G401 (cell line): ENCODE measurements around the gene TNRC6A. TPM values are rescaled to one million over a fixed set of nuclear protein-coding genes. Genes with fewer than 3 reads are reported as not detected.
"Not testable (repeated sequence)": the region's sequence is repeated elsewhere in the genome, so short reads cannot be mapped to it uniquely, and the experiment has no call there.

ENCODE experiments used
- DNase-seq: peaks from one replicate; pipeline ENCODE4 v3.0.0-alpha.2; 2015; ENCODE audit warnings: low spot score
- in situ Hi-C: cut with HindIII; loops from 2 replicates; pipeline ENCODE4 v1.10.0; 2016; ENCODE audit warnings: low sequenced_read_pairs, mixed read lengths
- total RNA-seq: library from RNA; depleted of rRNA; stranded (reverse); fragments of >200 nt; shearing (Covaris generic); gene quantifications from 2 replicates; pipeline ENCODE4 v1.2.3, GENCODE V29; 2014

The TNRC6A gene
- total RNA-seq, 1 experiment from 2014 or later: 14.4 TPM

DNA sequence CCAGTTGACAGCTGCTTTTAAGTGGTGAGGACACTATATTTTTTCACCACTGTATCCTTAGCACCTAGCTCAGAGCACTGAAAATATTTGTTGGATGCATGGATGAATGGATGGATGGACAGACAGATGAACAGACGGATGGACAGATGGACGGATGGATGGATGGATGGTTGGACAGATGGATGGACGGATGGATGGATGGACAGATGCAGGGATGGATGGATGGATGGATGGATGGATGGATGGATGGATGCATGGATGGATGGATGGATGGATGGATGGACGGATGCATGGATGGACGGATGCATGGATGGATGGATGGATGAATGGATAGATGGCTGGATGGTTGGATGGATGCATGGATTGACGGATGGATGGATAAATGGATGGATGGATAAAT is 103.9 kb downstream of the TNRC6A start:
- DNase-seq: no peak
- in situ Hi-C loops: no loop called here

DNA sequence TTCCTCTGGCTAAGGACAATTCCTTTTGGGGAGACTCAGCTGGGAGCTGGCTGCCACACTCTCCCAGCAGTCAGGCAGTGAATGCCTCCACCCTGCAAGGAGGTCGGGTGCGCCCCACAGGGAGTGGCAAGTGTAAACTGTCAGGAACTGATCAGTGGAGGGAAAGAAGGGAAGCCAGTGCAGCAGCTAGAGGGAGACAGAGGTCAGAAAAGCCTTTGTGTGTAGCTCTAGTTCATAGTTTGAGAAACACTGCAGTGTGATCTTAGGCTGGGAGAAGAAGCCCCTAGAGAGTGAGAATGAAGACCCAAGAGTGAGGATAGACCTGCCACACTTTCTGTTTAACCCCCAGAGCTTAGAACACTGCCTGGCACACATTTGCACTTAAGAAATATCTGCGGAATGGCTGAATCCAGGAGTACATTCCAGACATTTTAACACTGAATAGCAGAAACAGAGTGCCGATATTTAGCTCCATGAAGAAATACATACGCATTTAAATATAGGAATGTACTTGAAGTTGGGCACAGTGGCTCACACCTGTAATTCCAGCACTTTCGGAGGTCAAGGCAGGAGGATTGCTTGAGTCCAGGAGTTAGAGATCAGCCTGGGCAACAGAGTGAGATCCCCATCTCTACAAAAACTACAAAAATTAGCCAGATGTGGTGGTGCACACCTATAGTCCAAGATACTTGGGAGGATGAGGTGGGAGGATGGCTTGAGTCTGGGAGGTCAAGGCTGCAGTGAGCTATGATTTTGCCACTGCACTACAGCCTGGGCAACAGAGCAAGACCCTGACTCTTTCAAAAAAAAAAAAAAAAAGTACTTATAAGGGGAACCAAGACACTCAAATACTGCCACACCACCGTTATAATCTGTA is 105.2 kb downstream of the TNRC6A start:
- in situ Hi-C loops: no loop called here
- no peak for DNase-seq

DNA sequence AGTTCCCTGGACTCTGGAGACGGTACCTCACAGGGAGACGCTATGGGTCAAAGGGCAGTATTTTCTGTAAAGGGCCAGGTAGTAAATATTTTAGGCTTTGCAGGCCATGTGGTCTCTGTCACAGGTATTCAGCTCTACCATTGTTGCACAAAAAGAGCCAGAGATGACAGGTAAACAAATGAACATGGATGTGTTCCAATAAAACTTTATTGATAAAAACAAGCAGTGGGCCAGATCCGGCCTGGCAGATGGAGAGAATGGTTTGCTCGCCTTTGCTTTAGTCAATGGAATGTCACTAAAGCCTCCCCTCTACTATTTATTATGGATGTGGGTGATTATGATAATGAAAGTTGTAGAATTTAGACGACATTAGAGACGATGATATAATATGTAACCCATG is 107.4 kb downstream of the TNRC6A start:
- in situ Hi-C loops: no loop called here

DNA sequence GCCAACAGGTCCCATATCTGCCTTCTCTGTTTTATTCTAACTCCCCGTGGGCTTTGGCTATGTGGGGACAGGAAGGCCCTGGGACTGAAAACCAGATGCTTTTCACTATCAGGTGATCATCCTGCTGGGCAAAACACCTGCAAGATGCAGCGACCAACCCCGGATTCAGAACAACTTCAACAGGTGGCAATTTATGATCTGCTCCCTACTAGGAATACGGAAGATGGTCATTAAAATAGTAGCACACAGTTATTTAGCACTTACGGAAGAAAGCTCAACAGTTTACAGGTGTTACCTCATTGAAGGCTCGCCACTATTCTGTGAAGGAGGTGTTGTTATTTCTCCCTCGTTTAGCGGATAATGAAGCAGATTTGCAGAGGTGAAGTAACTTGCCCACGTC is 108.5 kb downstream of the TNRC6A start:
- in situ Hi-C loops: no loop called here
- no peak for DNase-seq

More for the DNA sequence above, 107.4 kb downstream of the TNRC6A start:
- DNase-seq: no peak

DNA sequence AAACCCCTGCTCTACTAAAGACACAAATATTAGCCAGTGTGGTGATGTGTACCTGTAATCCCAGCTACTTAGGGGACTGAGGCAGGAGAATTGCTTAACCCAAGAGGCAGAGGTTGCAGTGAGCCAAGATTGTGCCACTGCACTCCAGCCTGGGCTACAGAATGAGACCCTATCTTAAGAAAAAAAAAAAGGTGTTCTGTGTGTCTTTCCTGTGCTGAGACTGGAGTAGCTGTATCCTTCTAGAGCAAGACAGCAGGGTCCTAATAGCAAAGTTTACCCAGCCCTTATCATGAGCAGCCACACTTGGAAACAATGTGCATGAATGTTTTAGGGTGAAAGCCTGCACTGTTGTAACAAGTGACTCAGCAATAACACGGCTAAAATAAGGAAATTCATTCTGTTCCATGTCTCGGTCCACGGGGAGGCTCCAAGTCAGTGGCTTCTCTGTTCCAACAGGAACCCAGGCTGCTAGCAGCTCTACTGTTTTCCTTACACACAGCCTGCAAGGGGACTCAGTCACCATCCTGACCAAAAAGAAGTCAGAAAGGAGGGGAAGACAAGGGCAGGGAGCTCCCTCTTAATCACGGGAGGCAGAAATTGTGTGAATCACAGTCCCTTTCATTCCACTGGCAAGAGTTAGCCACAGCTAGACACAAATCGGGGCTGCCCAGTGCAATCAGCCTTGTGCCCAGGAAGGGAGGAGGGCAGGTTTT is 109.3 kb downstream of the TNRC6A start:
- DNase-seq: no peak
- in situ Hi-C loops: no loop called here

DNA sequence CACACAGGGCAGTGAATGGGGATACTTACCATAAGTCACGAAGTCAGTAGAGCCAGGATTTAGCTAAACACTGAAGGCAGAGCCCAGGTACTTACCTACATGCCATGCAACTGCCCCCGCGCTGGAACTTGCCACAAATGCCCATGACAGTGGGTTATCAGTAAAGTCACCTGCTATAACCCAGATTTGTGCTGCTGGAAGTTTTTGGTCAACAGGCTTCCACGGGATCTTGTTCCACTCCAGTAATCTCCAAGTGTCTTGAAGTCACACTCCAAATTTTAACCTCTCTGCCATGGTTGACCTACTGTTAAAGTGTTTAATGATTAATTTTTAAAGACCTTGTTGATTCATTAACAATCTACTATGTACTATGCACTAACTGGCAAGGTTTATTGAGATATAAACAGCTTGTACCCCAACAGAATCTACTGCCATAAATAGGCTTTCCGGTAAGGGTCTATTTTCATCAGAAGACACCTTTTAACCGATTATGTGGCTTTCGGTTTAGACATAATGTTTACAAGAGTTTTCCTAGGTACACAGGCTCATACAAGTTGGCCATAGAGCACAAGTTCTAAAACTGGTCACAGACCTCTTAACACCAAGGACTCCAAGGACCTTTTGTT is 110.0 kb downstream of the TNRC6A start:
- in situ Hi-C loops: no loop called here
- no peak for DNase-seq

DNA sequence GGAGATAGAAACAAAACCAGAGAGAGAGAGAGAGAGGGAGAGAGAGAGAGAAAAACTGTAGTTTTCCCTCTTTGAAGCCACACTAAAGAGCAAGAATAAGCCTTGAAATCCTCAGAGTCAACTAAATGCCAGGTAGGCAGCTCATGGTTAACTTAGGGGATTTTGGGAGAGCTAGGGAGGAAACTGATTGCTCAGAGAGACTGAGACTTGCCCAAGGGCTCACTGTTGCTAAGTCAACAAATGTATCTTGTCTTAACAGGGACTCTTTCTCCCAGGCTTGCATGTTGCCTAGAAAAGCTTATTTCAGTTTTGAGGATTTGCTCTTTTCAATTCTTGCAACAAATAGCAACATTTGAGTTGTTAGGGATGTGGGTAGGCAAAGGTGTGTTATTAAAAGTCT is 111.8 kb downstream of the TNRC6A start:
- no peak for DNase-seq
- in situ Hi-C loops: no loop called here

DNA sequence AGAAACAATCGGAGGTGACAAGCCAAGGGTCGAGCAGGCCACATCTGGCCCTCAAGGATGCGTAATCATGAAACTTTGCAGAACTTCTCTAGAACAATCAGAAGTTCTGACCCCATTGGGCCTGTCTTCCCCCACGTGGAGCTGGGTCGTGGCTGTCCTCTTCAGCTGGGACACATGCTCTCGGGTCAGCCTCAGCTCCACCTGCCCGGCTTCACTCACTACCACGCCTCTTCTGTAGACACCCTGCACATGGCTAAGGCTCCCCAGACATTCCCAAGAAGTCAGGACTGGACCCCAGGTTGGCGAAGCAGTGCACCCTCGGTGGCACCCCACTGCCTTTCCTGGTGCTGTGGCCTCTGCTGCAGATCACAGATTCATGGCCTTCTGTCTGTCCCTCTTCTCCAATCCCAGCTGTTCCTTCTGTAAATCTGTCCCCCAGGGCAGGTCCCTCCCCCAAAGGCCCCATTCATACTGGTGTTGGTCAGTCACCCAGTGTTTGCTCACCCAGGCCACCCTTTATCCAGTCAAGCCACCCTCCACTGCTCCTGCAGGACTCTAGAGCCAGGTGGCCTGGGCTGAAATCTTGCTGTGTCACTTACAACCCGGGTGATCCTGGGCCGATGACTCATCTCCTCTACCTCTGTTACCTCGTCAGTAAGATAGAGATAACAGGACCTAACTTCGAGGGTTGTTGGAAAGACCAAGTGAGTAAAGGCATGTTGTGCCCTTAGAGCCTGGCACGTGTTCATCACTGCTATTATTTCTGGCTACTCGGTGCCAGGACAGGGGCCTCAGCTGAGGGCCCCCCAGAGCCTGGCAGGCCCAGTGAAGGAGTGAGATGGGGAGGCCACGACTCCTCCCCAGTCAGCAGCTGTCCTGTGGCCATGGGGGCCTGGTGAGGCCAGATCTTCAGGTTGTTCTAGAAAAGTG is 114.9 kb downstream of the TNRC6A start:
- in situ Hi-C loops: no loop called here
- DNase-seq: no peak

DNA sequence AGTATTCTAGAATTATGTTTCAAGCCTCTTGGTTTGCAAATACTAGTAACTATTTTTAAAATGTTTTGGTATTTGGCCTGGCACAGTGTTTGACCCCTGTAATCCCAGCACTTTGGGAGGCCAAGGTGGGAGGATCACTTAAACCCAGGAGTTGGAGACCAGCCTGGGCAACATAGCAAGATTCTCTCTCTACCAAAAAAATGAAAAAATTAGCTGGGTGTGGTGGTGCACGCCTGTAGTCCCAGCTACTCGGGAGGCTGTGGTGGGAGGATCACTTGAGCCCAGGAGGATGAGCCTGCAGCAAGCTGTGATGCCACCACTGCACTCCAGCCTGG is 115.5 kb downstream of the TNRC6A start:
- in situ Hi-C loops, DNase-seq: not testable (repeated sequence)

DNA sequence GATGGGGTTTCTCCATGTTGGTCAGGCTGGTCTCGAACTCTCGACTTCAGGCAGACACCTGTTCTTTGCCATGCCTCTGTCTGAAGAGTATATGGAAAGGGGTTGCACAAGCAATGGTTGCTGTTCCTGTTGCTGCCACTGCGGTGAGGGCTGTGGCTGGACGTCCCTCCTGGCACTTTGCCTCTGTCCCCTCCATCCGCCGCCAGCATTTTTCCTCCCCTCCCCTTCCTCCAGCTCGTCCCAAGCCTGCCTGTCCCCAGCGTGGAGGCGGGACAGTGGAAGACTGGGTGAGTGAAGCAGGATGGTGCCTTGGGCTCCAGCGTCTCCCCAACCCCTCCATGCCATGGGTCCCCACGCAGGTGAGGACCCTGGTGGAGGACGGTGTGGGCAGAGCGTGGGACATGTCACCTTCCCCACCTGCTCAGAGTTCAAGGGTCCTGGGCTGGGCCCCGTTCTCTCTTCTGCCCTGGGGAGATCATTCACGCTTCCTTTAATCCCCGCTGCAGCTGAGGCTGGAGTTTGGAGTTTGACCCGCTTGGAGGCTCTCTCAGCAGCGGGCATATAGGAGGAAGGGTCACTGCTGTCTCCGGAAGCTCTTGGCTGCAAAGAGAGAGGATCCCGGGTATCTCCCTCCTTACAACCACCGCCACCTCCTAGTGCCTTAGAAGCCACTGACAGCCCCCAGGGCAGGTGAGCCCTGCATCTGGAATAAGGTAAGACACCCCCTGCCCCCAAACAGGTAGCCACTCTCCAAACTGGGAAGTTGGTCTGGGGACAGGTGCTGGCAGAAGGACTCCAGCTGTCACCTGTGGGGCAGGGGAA is 116.5 kb downstream of the TNRC6A start, which contains the start of gene SLC5A11:
Gene SLC5A11 (plus strand): TSS at position 238 of the 822 bp plus-strand sequence. CDS start 12,681 bp downstream, outside the sequence.
- DNase-seq: no peak
- in situ Hi-C loops: no loop called here

DNA sequence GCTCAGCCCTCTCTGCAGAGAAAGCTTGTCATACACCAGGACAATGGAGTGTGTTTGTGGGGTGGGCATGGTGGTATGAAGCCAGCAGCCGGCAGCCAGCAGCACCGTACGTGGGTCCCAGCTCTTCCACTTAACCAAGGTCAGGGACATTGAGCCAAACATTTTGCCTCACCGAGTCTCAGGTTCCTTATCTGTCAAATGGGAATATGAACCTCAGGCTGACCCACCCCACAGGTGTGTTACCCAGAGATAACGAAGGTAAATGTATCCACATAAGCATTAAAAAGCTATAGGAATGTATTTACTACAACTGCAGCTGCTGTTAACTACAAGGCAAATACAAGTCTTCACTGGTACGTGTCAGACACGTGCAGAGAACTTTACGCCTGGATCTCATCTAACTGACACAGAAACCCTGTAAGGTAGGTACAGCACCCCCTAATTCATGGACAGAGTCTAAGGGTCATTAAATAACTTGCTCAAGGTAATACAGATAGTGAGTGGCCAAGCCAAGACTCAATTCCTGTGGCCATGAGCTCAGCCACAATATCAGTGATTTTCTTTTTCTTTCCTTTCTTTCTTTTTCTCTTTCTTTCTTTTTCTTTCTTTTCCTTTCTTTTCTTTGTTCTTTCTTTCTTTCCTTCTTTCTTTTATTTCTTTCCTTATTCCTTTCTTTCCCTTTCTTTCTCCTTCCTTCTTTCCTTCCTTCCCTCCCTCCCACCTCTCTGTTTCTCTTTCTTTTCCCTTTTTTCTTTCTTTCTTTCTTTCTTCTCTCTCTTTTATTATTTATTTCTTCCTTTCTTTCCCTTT is 117.3 kb downstream of the TNRC6A start:
- DNase-seq: no peak
- in situ Hi-C loops: no loop called here

DNA sequence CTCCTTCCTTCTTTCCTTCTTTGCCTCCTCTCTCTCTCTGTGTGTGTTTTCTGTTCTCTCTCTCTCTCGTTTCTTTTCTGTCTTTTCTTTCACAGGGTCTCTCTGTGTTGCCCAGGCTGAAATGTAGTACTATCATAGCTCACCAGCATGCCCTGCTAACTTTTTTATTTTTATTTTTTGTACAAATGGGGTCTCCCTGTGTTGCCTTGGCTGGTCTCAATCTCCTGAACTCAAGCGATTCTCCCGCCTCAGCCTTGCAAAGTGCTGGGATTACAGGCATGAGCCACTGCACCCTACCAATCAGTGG is 117.9 kb downstream of the TNRC6A start:
- no peak for DNase-seq
- in situ Hi-C loops: no loop called here

DNA sequence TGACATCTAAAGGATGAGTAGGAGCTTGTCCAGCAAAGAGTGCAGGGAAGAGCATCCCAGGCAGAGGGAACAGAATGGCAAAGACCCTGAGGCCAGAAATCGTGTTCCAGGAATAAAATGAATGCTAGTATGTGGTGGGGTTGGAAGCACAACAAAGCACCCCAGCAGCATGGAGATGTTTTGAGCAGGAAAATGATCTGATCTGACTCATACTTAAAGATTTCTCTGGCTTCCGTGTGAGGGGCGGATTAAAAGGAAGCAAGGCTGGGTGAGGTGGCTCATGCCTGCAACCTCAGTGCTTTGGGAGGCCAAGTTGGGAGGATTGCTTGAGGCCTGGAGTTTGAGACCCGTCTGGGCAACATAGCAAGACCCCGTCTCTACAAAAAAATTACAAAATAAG is 118.6 kb downstream of the TNRC6A start:
- no peak for DNase-seq
- in situ Hi-C loops: no loop called here

DNA sequence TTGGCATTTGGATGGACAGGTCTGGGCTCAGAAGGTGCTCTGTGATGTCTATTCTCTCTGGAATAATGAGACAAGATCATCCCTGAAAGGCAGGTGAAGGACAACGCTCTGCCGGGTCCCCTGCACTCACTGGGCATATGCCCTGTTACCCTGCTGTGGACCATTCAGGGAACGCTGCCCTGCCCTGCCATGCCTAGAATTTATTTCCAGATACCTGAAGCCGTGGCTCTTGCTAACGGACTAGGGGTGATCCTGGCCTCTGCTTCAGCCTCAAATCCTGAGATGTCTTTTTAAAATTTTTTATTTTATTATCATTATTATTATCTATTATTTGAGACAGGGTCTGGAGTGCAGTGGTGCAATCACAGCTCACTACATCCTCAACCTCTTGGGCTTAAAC is 120.2 kb downstream of the TNRC6A start:
- DNase-seq: no peak
- in situ Hi-C loops: no loop called here

DNA sequence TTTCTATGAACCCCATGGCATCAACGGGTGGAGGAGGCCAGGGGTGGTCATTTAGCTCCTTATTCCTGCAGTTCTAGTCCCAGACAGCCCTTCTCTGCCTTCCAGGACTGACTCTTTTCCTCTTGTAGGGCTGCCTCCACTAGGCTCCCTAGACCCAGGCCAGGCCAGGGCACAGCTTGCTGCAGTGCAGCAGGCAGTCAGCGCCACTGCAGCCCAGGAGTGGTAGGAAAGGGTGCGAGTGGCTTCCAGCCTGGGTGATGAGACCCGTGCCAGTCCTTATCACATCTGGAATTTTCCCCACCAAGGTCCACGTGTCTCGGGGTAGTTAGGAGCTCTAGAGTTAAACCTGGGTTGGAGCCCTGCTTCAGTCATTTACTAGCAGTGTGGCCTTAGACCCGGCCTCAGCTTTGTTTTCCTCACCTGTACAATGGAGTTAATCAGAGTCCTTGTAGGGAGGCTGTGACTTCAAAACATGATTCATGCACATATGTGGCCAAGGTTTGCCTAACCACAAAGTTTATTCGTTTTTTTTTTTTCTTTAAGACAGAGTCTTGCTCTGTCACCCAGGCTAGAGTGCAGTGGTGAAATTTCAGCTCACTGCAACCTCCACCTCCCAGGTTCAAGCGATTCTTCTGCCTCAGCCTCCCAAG is 121.0 kb downstream of the TNRC6A start:
- DNase-seq: no peak
- in situ Hi-C loops: no loop called here

DNA sequence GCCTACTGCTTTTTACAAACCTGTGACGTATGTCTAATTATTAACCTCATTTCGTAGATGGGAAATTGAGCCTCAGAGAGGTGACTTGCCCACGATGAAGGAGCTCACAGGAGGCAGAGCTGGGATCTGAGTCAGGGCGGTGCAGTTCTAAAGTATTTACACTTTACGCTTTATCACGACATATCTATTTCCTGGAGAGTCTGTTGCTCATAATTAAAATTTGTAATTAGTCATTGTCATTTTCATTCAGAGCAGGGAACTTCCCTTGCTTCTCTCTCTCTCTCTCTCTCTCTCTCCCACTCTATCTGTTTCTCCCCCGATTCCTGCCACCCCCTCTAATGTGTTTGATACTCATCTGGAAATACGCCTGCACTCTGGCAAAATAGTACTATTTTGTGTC is 122.2 kb downstream of the TNRC6A start:
- no peak for DNase-seq
- in situ Hi-C loops: no loop called here

DNA sequence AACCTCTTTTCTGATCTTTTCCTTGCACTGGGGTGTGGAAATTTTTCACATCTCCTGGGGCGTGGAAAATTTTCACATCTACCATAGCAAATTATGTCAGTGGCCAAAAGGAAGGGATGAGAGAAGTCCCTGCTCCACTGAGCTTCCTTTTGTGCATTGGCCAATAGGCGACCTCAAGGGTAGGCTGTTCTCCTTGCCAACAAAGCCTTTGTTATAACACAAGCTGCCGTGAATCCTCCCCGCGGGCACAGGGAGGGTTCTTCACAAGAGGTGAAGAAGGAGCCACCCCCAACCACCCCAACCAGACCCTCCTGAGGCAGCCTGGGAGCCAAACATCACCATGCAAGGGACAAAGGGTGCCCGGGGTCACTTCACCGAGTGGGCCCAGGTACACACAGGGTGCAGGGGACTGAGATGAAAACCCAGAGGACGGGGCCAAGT is 122.8 kb downstream of the TNRC6A start:
- DNase-seq: peak; percentile 17
- in situ Hi-C loops: no loop called here
